Stomach (tissue), 9 donors: ENCODE data around the gene TXNL1. TPM values are rescaled to one million over a fixed set of nuclear protein-coding genes. Genes with fewer than 3 reads are reported as not detected.
"Not testable (repeated sequence)": the region's sequence is repeated elsewhere in the genome, so short reads cannot be mapped to it uniquely, and the experiment has no call there.

Experiments used
- DNase-seq, 2 donors: peaks; one replicate each; pipeline versions ENCODE4 v3.0.0 to v3.0.0-alpha.2; 2013 to 2019
- H3K27ac ChIP-seq, 5 donors: fragments of 200-600 bp in 4 of 5; sonication (generic) in 4 of 5; one replicate each; pipeline ENCODE4 v1.5.1; 2013 to 2019; ENCODE audit warnings: mild to moderate bottlenecking in 1 of 5, moderate library complexity in 1 of 5
- H3K27me3 ChIP-seq, 3 donors: fragments of 200-600 bp; sonication (generic); one replicate each; pipeline ENCODE4 v1.5.1; 2017 to 2019; ENCODE audit warnings: mixed run types in 1 of 3
- H3K36me3 ChIP-seq, 4 donors: fragments of 200-600 bp; sonication (generic); 1 replicate in 3 of 4; 2 replicates in 1 of 4; pipeline ENCODE4 v1.5.1; 2016 to 2019
- H3K4me1 ChIP-seq, 4 donors: fragments of 200-600 bp; sonication (generic); one replicate each; pipeline ENCODE4 v1.5.1; 2016 to 2019
- H3K4me3 ChIP-seq, 4 donors: fragments of 200-600 bp; sonication (generic) in 3 of 4; one replicate each; pipeline ENCODE4 v1.5.1; 2016 to 2019; ENCODE audit warnings: mild to moderate bottlenecking in 1 of 4
- H3K9me3 ChIP-seq, 4 donors: fragments of 200-600 bp; sonication (generic); one replicate each; pipeline ENCODE4 v1.5.1; 2016 to 2019
- EP300 ChIP-seq: sonication (generic); formaldehyde crosslinking; IDR thresholded peaks from one replicate; pipeline ENCODE4 v1.6.1; 2017; ENCODE audit warnings: antibody characterized with exemption
- POLR2A ChIP-seq, 4 donors: fragments of 450-650 bp; IDR thresholded peaks; one replicate each; pipeline ENCODE4 v1.6.1; 2016; ENCODE audit warnings: antibody characterized with exemption in 4 of 4, control low read depth in 2 of 4, mild to moderate bottlenecking in 1 of 4, moderate library complexity in 1 of 4
- POLR2AphosphoS5 ChIP-seq, 3 donors: sonication (generic); formaldehyde crosslinking; IDR thresholded peaks; one replicate each; pipeline ENCODE4 v1.6.1; 2016; ENCODE audit warnings: antibody characterized with exemption in 3 of 3
- WGBS, 5 donors: extraction: QIAGEN DNeasy Blood & Tissue Kit in 3 of 5; methylation state at CpG; one replicate each; pipeline versions ENCODE4 v1.1.5 to v1.1.7; 2013 to 2018; 5-methylcytosine and 5-hydroxymethylcytosine counted together
- intact Hi-C: fragments of 100-400 bp; cut with DNase I; formaldehyde crosslinking; loops from one replicate; pipeline ENCODE4 v1.15.1; 2023; ENCODE audit warnings: low total_unique reads
- polyA plus RNA-seq, 3 donors: library from polyadenylated mRNA; stranded (reverse); fragments of 200-250 nt; gene quantifications; one replicate each; pipeline ENCODE4 v1.2.3, GENCODE V29; 2013
- total RNA-seq, 5 donors: library from RNA; depleted of rRNA; stranded (reverse); fragments of >200 nt; gene quantifications; one replicate each; pipeline versions ENCODE4 v1.1.0 to v1.2.3, GENCODE V29; 2014 to 2016
- TF ChIP-seq, protein P1 (sequence below), 7 experiments: fragments of 450-650 bp in 4 of 7; fragments of 200-600 bp in 3 of 7; sonication (generic) in 3 of 7; IDR thresholded peaks; one replicate each; pipeline ENCODE4 v1.5.1; 2016 to 2019; ENCODE audit warnings: antibody characterized with exemption in 7 of 7, control low read depth in 2 of 7, mild to moderate bottlenecking in 1 of 7
- donor health status: healthy with polysubstance abuse.
- donor health status: Bipolar disorder and iron deficiency.
- donor health status: healthy.

The TXNL1 gene
- total and polyA plus RNA-seq, 8 donors: 2.6 to 87.1 (median 41.4) TPM

DNA sequence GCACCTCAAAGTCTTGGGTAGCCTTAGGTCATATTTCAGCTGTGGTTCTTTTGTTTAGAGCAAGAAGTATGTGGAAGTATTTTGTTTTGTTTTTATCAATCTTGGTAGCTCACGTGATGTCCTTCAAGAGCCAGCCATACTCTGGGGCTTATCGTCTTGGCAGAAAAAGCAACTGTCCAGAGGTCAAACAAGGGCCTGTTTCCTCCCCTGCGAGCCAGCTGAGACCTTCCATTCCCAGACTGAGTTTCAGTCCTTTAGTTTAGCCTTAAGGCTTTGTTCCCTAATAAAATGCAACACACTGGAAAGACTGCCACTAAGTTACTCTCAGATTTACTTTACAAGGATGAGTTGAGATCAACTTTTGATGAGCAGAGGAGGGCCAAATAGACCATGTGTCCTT is 63.5 kb downstream of the TXNL1 start:
- no peak overlapping the region for H3K4me3 ChIP-seq
- no peaks in the 10 kb centered on the region for H3K36me3 ChIP-seq
- TF ChIP-seq EP300 (no peak), POLR2A (IDR thresholded peaks at IDR 0.05) (no peak), POLR2AphosphoS5 (IDR thresholded peaks at IDR 0.05) (peak in 2 of 3 donors; percentile 5 to 40)
- TF ChIP-seq, protein P1, sequence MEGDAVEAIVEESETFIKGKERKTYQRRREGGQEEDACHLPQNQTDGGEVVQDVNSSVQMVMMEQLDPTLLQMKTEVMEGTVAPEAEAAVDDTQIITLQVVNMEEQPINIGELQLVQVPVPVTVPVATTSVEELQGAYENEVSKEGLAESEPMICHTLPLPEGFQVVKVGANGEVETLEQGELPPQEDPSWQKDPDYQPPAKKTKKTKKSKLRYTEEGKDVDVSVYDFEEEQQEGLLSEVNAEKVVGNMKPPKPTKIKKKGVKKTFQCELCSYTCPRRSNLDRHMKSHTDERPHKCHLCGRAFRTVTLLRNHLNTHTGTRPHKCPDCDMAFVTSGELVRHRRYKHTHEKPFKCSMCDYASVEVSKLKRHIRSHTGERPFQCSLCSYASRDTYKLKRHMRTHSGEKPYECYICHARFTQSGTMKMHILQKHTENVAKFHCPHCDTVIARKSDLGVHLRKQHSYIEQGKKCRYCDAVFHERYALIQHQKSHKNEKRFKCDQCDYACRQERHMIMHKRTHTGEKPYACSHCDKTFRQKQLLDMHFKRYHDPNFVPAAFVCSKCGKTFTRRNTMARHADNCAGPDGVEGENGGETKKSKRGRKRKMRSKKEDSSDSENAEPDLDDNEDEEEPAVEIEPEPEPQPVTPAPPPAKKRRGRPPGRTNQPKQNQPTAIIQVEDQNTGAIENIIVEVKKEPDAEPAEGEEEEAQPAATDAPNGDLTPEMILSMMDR (IDR thresholded peaks at IDR 0.05): no peak
- no peaks in the 10 kb centered on the region for H3K9me3 ChIP-seq
- 7 to 26% (median 17%) methylated on average over 3 of the region's 3 CpGs for WGBS, 5 donors
- H3K27me3 ChIP-seq: peaks cover 0 to 3% (median 0%) of the 10 kb centered on the region in 3 donors
- H3K4me1 ChIP-seq: peaks cover 0 to 39% (median 18%) of the 10 kb centered on the region in 4 donors
- DNase-seq: peak; percentile 41 to 68
- intact Hi-C loops: loop anchor here (10.0 kb wide), 1 partner anchor 1160 kb away; no protein-coding TSS in a partner anchor
- peak overlapping the region; percentile 1 to 58 (median 40) for H3K27ac ChIP-seq

DNA sequence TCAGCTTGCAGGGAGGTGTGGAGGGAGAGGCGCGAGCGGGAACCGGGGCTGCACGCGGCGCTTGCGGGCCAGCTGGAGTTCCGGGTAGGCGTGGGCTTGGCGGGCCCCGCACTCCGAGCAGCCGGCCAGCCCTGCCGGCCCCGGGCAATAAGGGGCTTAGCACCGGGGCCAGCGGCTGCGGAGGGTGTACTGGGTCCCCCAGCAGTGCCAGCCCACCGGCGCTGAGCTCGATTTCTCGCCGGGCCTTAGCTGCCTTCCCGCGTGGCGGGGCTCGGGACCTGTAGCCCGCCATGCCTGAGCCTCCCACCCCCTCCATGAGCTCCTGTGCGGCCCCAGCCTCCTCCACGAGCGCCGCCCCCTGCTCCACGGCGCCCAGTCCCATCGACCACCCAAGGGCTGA is 66.1 kb downstream of the TXNL1 start:
- H3K27me3 ChIP-seq, H3K27ac ChIP-seq, H3K4me3 ChIP-seq, H3K9me3 ChIP-seq, H3K36me3 ChIP-seq, DNase-seq: not testable (repeated sequence)
- H3K4me1 ChIP-seq: peaks cover 0 to 39% (median 18%) of the 10 kb centered on the region in 4 donors
- WGBS, 5 donors: 97 to 100% (median 97%) methylated on average over 2 to 36 of the region's 36 CpGs
- intact Hi-C loops: loop anchor here (10.0 kb wide), 1 partner anchor 1157 kb away; no protein-coding TSS in a partner anchor

DNA sequence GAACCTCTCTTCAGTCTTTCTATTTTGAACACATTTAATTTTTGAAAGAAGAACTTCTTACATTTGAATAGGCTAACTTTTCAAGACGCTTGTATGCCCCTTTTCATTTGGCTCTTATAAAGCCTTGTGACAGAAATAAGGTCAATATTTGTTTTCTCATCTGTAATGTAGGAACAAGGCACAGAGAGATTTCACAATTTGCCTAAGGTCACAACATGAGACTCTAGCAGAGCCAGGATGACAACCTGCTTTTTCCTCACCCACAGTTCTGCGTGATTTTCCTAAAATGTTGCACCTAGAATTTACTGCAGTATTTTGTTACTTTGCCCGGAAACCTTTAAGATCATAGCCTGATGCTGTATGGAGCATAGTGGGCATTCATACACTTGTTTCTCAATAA is 67.4 kb downstream of the TXNL1 start:
- Histone ChIP-seq H3K9me3 (no peaks in the 10 kb centered on the region), H3K27ac (no peak overlapping the region), H3K27me3 (no peaks in the 10 kb centered on the region), H3K4me1 (peaks cover 0 to 32% (median 17%) of the 10 kb centered on the region in 4 donors), H3K4me3 (no peak overlapping the region), H3K36me3 (no peaks in the 10 kb centered on the region)
- 44 to 72% (median 66%) methylated on average over 3 of the region's 3 CpGs for WGBS, 5 donors
- no peak for DNase-seq
- no peak for TF ChIP-seq POLR2AphosphoS5 (IDR thresholded peaks at IDR 0.05)
- TF ChIP-seq, protein P1 (IDR thresholded peaks at IDR 0.05): no peak
- no peak for TF ChIP-seq POLR2A (IDR thresholded peaks at IDR 0.05)
- no peak for TF ChIP-seq EP300
- intact Hi-C loops: loop anchor here (10.0 kb wide), 1 partner anchor 1156 kb away; no protein-coding TSS in a partner anchor

DNA sequence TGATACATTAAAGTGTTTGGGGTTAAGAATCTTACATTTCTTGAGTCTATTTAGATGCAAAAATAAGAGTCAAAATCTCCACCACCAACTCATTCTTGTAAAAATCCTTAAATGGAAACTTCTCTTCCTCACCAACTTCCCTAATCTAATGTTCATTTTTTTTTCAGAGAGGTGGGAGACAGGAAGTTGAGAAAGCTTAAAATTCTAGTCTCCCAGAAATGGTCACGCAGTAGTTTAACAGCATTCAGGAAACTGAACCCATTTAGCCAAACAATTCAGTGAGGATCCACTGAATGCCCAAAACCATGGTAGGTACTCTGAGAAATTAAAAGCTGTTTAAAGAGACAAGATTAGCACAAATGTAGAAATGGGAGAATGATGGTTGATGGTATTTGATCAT is 69.0 kb downstream of the TXNL1 start:
- Histone ChIP-seq H3K36me3 (no peaks in the 10 kb centered on the region), H3K9me3 (no peaks in the 10 kb centered on the region), H3K27ac (peak overlapping the region in 1 of 5 donors; percentile 31), H3K4me3 (no peak overlapping the region), H3K4me1 (peaks cover 0 to 17% (median 8%) of the 10 kb centered on the region in 4 donors), H3K27me3 (no peaks in the 10 kb centered on the region)
- DNase-seq: no peak
- TF ChIP-seq POLR2A (IDR thresholded peaks at IDR 0.05) (no peak), POLR2AphosphoS5 (IDR thresholded peaks at IDR 0.05) (no peak), EP300 (no peak)
- TF ChIP-seq, protein P1 (IDR thresholded peaks at IDR 0.05): no peak
- intact Hi-C loops: no loop called here
- 69 to 88% (median 77%) methylated on average over 1 of the region's 1 CpG for WGBS, 5 donors

DNA sequence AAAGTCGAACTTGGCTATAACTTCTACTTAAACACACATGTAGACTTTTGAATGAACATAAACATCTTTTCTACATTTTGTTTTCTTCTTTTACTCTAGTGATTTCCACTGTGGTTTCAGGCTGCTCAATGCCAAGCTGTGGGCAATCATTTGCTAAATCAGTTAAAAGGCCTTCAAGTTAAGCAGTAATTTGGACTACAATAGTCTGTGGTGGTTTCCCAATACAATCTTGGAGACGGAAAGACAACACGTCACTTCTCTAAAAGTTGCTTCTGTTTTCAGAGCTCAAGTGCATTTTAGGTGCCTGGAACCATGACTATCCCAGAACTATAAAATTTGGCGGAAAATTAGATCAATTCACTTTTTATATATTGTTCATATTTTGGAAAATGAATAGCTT is 69.4 kb downstream of the TXNL1 start:
- Histone ChIP-seq H3K9me3 (no peaks in the 10 kb centered on the region), H3K36me3 (no peaks in the 10 kb centered on the region), H3K4me3 (no peak overlapping the region), H3K4me1 (peaks cover 0 to 13% (median 6%) of the 10 kb centered on the region in 4 donors), H3K27ac (no peak overlapping the region), H3K27me3 (no peaks in the 10 kb centered on the region)
- intact Hi-C loops: no loop called here
- no peak for DNase-seq
- TF ChIP-seq POLR2A (IDR thresholded peaks at IDR 0.05): no peak
- TF ChIP-seq, protein P1 (IDR thresholded peaks at IDR 0.05): no peak
- no peak for TF ChIP-seq POLR2AphosphoS5 (IDR thresholded peaks at IDR 0.05)
- TF ChIP-seq EP300: no peak
- 80 to 87% (median 85%) methylated on average over 4 of the region's 4 CpGs for WGBS, 5 donors
